CD4-positive, alpha-beta T cell treated with Interferon gamma for 1 hour (primary cell): ENCODE measurements around the gene HIGD1A.

Source experiments
- DNase-seq: peaks from one replicate; pipeline ENCODE4 v3.0.0-alpha.2; 2020

Gene HIGD1A

DNA sequence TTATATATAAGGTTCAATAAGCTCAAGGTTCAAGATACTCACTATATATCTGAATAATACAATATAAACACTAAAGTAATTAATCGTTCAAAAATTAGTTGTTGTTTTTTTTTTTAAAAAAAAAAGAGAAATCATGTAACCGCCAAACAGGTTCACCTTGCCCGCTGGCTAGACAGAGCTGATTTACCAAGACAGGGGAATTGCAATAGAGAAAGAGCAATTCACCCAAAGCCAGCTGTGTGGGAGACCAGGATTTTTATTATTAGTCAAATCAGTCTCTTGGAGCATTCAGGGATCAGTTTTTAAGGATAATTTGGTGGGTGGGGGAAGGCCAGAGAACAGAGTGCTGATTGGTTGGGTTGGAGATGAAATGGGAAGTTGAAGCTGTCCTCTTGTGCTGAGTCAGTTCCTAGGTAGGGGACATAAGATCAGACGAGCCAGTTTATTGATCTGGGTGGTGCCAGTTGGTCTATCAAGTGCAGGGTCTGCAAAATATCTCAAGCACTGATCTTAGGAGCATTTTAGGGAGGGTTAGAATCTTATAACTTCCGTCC lies 7.9 kb downstream of the HIGD1A start:
- no peak for DNase-seq

DNA sequence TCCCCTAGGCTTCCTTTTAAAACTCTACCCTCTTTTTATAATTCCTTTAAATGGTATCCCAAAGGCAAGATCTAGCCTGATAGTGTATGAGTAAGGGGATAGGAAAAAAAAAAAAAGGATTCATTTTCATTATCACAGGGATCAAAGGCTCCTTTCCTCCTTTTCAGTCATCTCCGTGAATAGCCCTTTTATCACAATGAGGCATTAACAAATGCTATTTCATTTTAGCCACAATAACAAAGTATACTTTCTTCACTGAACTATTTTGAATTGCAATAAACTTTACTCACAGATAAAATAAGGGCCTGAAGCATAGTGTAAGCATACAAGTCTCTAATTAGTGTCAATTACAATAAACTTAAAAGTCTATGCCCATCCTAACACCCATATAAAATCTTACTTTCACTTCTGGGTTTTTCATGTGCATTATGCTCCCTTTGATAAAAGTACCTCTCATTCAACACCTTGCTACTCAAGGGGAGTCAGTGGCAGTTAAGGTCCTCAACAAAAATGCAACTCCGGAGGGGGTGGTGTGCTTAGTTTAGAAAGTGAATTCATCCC lies 8.6 kb downstream of the HIGD1A start:
- DNase-seq, result no peak

GRCh38 chr3:42790714-42791229 lies 13.5 kb downstream of the HIGD1A start:
- no peak for DNase-seq

DNA sequence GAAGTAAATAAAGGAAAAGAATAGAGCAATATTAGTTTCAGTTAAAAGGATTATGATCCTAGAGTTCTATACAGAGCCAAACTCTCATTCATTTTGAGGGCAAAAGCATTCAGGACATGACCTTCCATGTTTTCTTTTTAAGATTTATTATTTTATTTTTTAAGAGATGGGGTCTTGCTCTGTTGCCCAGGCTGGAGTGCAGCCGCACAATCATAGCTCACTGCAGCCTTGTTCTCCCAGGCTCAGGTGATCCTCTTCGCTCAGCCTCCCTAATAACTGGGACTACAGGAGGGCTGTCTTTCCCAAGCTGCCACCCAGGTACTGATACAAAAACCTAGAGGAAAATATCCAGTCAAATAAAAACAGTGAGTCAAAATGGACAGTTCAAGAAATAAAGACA lies 17.7 kb downstream of the HIGD1A start:
- DNase-seq, result no peak

- no peak for DNase-seq
These were observed 18.1 kb downstream of the HIGD1A start for GRCh38 chr3:42786212-42786611.

- no peak for DNase-seq
These were observed 23.2 kb downstream of the HIGD1A start for GRCh38 chr3:42780892-42781700.

DNA sequence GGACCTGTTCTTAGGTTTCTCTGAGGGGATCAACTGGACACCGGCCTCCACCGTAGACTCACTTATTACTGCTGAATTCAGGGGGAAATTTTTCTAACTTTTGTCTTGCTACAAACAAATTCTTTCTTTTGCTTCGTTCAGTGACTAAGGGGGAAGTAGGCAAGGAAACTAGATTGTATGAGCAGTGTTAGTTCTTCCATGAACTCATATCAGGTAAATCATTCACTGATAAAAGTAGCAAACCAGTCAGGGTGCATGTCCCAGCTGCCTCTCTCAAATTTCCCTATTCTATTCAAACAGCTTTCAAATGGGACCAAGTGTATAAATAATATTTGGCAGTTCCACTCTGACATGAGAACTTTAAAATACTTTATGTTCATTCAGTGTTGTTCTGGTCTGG lies 23.9 kb downstream of the HIGD1A start:
- no peak for DNase-seq

DNA sequence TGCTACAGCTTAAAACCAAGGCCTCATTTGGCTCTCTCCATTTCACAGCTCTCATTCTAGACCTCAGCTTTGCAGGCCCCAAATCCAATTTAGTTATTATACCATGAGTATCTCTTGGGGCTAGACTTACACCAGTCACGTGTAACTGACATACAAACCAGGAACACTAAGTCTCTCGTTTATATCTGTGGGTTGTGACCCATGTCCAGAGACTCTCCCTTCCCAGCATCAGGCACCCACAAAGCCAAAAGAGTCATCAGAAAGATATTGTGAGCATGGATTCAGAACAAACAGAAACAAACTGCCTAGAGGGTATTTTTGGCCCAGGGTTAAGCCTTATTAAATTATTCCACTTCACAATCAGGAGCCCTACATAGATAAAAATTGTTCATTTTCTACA lies 25.6 kb downstream of the HIGD1A start:
- DNase-seq, result no peak

- no peak for DNase-seq
These were observed 30.9 kb downstream of the HIGD1A start for GRCh38 chr3:42773409-42773751.

DNA sequence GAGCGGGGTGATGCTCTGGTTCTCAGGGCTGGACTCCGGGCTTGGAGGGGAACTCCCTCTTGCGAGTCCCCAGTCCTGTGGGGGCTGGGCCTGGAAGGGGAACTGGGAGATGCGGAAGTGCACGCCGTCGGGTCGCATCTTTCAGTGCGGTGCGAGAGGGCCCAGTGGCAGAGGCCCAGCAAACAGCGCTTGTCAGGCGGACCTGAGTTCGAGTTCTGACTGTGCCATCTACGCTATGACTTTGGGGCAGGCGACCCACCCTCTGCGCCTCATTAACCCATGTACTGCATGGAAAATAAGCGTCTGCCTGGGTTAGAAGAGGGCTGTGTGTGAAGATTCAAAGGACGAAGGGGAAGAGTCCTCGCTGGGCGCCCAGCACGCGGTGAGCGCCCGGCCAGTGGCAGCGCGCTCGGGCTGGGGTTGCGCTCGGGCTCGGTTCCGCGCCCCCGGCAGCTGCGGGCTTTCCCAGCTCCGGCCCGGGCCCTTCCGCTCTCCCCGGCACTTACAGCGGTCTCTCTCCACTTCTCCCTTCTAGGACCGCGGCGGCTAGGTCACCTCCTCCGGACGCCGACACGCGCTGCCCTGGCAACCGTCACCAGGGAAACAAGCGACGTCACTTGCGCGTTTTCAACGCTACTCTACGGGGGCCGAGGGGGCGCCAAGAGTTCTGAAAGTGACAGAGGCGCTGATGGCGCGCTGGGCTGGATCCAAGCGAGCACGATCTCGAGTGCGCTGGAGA lies 31.5 kb downstream of the HIGD1A start, which contains the start of gene CCDC13:
Gene CCDC13 (minus strand): TSS at position 584 of the 739 bp plus-strand sequence. CDS start 14,908 bp downstream, outside the sequence.
- peak; percentile 92 for DNase-seq

DNA sequence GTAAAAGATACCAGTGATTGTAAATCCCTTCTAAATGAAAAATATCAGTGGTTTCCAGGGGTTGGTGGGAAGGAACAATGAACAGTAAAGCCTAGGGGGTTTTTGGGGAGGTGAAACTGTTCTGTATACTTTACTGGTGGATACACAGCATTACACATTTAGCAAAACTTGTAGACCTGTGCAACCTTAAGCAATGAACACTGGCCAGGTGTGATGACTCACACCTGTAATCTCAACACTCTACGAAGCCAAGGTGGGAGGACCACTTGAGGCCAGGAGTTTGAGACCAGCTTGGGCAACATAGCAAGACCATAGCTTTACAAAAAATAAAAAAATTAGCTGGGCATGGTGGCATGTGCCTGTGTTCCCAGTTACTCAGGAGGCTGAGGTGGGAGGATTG lies 33.0 kb downstream of the HIGD1A start:
- DNase-seq, result no peak

DNA sequence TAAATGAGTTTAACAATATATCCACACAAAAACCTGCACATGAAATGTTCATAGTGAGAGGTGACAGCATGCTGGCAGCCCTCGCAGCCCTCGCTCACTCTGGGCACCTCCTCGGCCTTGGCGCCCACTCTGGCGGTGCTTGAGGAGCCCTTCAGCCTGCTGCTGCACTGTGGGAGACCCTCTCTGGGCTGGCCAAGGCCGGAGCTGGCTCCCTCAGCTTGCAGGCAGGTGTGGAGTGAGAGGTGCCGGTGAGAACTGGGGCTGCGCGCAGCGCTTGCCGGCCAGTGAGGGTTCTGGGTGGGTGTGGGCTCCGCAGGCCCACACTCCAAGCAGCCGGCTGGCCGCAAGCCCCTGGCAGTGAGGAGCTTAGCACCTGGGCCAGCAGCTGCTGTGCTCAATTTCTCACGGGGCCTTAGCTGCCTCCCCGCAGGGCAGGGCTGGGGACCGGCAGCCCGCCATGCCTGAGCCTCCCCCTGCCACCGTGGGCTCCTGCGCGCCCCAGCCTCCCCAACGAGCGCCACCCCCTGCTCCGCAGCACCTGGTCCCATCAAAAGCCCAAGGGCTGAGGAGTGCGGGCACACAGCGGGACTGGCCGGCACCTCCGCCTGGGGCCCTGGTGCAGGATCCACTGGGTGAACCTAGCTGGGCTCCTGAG lies 34.7 kb downstream of the HIGD1A start:
- DNase-seq, result no peak

DNA sequence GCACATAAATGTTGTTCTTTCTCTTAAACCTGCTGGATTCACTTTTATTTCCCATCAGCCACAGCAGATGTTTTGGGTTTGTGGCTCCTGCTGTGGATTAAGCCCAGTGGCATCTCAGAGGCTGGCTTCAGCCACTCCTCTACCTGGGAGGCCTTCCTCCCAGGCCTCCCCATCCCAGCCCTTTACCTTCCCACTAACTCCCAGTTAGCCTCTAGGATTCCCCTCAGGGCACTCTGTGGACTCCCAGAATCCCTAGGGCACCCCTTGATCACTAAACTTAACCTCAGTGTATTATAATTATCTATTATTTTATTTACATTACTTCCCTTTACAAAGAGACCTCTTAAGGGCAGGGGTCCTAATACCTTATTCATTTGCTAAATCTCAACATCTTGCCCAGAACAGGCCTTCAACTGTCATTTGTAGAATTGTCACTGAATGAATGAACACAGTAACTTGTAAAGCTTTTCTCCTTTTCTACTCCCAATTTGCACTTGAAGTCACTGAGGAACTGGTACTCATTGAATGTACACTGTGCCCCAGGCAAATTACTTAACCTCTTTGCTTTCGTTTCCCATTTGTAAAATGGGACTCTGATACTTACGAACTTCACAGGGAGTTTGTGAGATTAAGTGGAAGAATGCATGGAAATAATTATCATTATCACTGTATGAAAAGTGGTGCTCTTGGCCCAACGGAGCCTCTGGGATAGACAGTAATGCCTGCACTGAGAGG lies 39.6 kb downstream of the HIGD1A start:
- no peak for DNase-seq

DNA sequence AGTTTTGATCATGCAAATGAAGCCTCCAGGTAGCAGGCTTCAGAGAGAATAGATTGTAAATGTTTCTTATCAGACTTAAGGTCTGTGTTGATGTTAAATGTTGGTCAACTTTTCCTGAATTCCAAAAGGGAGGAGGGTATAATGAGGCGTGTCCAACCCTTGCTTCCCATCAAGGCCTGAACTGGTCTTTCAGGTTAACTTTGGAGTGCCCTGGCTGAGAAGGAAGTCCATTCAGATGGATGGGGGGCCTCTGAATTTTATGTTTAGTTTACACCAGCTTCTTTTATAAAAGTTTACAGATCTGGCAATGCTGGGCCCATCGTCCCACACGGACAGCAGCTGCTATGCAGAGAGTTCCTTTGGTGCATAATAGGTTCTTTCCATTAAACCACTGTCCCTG lies 40.2 kb downstream of the HIGD1A start:
- DNase-seq, result no peak

GRCh38 chr3:42763021-42763420 lies 41.3 kb downstream of the HIGD1A start:
- no peak for DNase-seq

- peak; percentile 38 for DNase-seq
These were observed 42.1 kb downstream of the HIGD1A start for GRCh38 chr3:42762046-42762724.

- no peak for DNase-seq
These were observed 46.2 kb downstream of the HIGD1A start for GRCh38 chr3:42758126-42758525.

DNA sequence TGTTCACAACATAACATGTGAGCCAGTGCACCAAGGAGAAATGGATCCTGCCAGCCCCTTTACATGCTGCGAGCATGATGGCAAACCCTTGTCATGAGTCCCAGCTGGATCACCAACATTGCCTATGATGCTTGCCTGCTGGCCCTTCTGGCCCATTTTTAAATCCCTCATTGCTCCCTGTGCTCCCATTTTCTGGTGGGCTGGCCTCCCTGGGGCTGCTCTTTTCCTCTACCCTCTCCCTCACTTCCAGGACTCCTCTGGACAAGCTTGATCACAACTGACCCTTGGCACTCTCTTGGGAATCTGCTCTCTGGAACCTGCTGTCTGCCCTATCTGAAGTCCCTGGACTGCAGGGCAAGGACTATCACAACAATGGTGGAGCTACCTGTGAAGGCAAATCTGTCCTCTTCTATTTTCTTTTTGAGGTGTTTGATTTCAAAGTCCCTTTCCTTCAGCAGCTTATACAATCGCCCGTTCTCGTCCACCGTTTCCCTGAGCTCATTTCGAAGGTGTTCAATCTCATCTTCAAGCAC lies 47.5 kb downstream of the HIGD1A start:
- DNase-seq, result no peak

DNA sequence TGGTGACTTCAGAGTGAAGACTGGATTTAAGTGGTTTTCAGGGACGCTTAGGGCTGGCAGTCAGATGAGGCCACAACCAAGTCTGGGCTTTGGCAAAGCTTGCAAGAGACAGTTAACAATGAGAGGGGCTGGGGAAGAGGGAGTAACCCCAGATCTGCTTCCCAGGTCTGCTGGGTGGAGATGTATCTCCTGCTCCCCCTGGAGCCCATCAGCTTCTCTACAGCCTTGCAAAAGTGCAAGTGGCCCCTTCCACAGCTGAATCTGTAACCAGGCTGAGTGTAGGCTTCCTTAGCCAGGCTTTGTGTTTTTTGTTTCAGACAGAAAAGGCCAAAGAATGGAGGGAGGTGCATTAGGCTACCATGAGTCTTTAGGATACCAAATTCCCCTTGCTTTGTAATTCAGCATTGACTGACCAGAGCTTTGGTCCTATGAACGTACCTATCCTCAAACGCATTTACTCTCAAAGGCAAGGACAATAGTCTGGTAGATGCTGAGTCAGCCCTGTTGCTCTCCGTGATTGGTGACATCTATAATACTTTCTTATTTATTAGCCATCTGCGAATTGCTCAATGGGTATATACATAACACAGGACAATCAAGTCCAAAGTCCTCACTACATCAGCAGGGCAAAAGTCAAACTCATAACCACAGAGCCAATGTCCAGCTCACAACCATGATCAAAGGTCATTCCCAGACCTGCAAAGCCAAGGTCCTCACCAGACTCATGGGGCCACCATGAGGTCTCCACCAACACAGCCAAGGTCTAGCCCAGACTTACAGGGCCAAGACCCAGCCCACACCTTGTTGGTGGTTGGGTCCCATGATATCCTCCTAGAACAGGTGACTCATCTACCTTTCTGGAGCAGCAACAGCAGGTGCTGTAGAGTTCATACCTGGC lies 48.4 kb downstream of the HIGD1A start:
- no peak for DNase-seq

GRCh38 chr3:42753757-42754156 lies 50.5 kb downstream of the HIGD1A start:
- no peak for DNase-seq
